Measurements from ENCODE around the gene NSA2. TPM values are rescaled to one million over a fixed set of nuclear protein-coding genes. Genes with fewer than 3 reads are reported as not detected.

Gene NSA2
- total RNA-seq, 1 experiment from 2014 or later = 108 TPM

GRCh38 chr5:74778609-74779008 is 11.6 kb downstream of the NSA2 start:
- ChIA-PET RAD21 (ENCODE audit: low non-redundant PET in 1 of 2, low total read pairs in 2 of 2, uncharacterized antibody in 2 of 2, unreplicated experiment in 2 of 2) (no interaction called here), POLR2A (no interaction called here), CTCF (no interaction called here)
- no peak overlapping the region for H3K9ac ChIP-seq (ENCODE audit: low read length)
- H3K27ac ChIP-seq (ENCODE audit: low read depth, low read length) = no peak overlapping the region
- intact Hi-C loops (cut with micrococcal nuclease) = no loop called here
- ATAC-seq = no peak
- no TSS peak for BruUV-seq (replicated peaks)
- no peak for DNase-seq (ENCODE audit: low read depth, low spot score)
- H2AFZ ChIP-seq (ENCODE audit: low read depth, low read length, poor library complexity, severe bottlenecking) = no peak overlapping the region
- H3K9me3 ChIP-seq (ENCODE audit: control insufficient read depth in 1 of 2, insufficient read depth in 1 of 2, low read depth in 1 of 2, low read length in 2 of 2) = no peaks in the 10 kb centered on the region
- H3K4me1 ChIP-seq (ENCODE audit: control insufficient read depth in 1 of 2, insufficient read depth in 2 of 2, low read length in 2 of 2) = no peaks in the 10 kb centered on the region
- no peaks in the 10 kb centered on the region for H3K9me2 ChIP-seq (ENCODE audit: insufficient read depth)
- H4K20me1 ChIP-seq (ENCODE audit: insufficient read depth) = no peaks in the 10 kb centered on the region
- H3K79me2 ChIP-seq (ENCODE audit: insufficient read depth, low read length) = no peaks in the 10 kb centered on the region
- H3K27me3 ChIP-seq (ENCODE audit: insufficient read depth, low read length) = no peaks in the 10 kb centered on the region
- no peak overlapping the region for H3K4me3 ChIP-seq (replicated peaks in 1 of 2; ENCODE audit: low read depth in 1 of 2, low read length in 2 of 2)
- no peak overlapping the region for H3K4me2 ChIP-seq (ENCODE audit: low read length)
- H3K36me3 ChIP-seq (ENCODE audit: control insufficient read depth in 1 of 2, insufficient read depth in 2 of 2, low read length in 2 of 2) = peaks cover 14 to 43% of the 10 kb centered on the region in 2 experiments; a peak in 3 of 4 replicates
- TF ChIP-seq SP1 (IDR thresholded peaks at IDR 0.05; ENCODE audit: low read depth) (no peak), YY1 (IDR thresholded peaks at IDR 0.05; ENCODE audit: extremely low read depth, insufficient replicate concordance, low read depth, low read length) (no peak), POLR2AphosphoS5 (IDR thresholded peaks at IDR 0.05; ENCODE audit: low read depth, low read length) (no peak), ZNF274 (IDR thresholded peaks at IDR 0.05; ENCODE audit: low read depth, low read length) (no peak), SRF (IDR thresholded peaks at IDR 0.05; ENCODE audit: low read depth) (no peak), ELF1 (IDR thresholded peaks at IDR 0.05; ENCODE audit: borderline replicate concordance, low read depth) (no peak), FOSL1 (IDR thresholded peaks at IDR 0.05; ENCODE audit: low read depth) (no peak), MAX (IDR thresholded peaks at IDR 0.05) (no peak), CEBPB (IDR thresholded peaks at IDR 0.05; ENCODE audit: low read depth) (no peak), EGR1 (IDR thresholded peaks at IDR 0.05; ENCODE audit: low read depth) (no peak), SIN3A (IDR thresholded peaks at IDR 0.05; ENCODE audit: low read depth) (no peak), EZH2phosphoT487 (IDR thresholded peaks at IDR 0.05; ENCODE audit: borderline replicate concordance) (no peak)

GRCh38 chr5:74786851-74787250 is 19.8 kb downstream of the NSA2 start:
- Histone ChIP-seq H3K4me2 (ENCODE audit: low read length) (no peak overlapping the region), H3K79me2 (ENCODE audit: insufficient read depth, low read length) (no peaks in the 10 kb centered on the region), H2AFZ (ENCODE audit: low read depth, low read length, poor library complexity, severe bottlenecking) (no peak overlapping the region), H3K9me3 (ENCODE audit: control insufficient read depth in 1 of 2, insufficient read depth in 1 of 2, low read depth in 1 of 2, low read length in 2 of 2) (no peaks in the 10 kb centered on the region), H3K27me3 (ENCODE audit: insufficient read depth, low read length) (no peaks in the 10 kb centered on the region), H3K4me3 (replicated peaks in 1 of 2; ENCODE audit: low read depth in 1 of 2, low read length in 2 of 2) (no peak overlapping the region), H3K9me2 (ENCODE audit: insufficient read depth) (no peaks in the 10 kb centered on the region), H3K4me1 (ENCODE audit: control insufficient read depth in 1 of 2, insufficient read depth in 2 of 2, low read length in 2 of 2) (no peaks in the 10 kb centered on the region), H3K9ac (ENCODE audit: low read length) (no peak overlapping the region), H3K27ac (ENCODE audit: low read depth, low read length) (no peak overlapping the region), H4K20me1 (ENCODE audit: insufficient read depth) (no peaks in the 10 kb centered on the region), H3K36me3 (ENCODE audit: control insufficient read depth in 1 of 2, insufficient read depth in 2 of 2, low read length in 2 of 2) (peaks cover 2% of the 10 kb centered on the region in 2 experiments; a peak in 2 of 4 replicates)
- POLR2A ChIA-PET = no interaction called here
- DNase-seq (ENCODE audit: low read depth, low spot score) = no peak
- intact Hi-C loops (cut with micrococcal nuclease) = no loop called here
- no peak for ATAC-seq
- BruUV-seq (replicated peaks) = no TSS peak
- CTCF ChIA-PET = no interaction called here
- TF ChIP-seq CTCF (IDR thresholded peaks at IDR 0.05 in 2 of 3, conservative IDR thresholded peaks at IDR 0.05 in 1 of 3; ENCODE audit: borderline replicate concordance in 1 of 3, insufficient read depth in 1 of 3, low read depth in 2 of 3, low read length in 2 of 3) (no peak), EZH2 (IDR thresholded peaks at IDR 0.05) (no peak), ZFX (IDR thresholded peaks at IDR 0.05) (no peak), POLR2A (IDR thresholded peaks at IDR 0.05; ENCODE audit: borderline replicate concordance, extremely low read depth, insufficient read depth, insufficient read length) (no peak), EGR1 (IDR thresholded peaks at IDR 0.05; ENCODE audit: low read depth) (no peak), RAD21 (IDR thresholded peaks at IDR 0.05; ENCODE audit: low read depth) (no peak), POLR2AphosphoS5 (IDR thresholded peaks at IDR 0.05; ENCODE audit: low read depth, low read length) (no peak), ATF3 (IDR thresholded peaks at IDR 0.05) (no peak)
- RAD21 ChIA-PET (ENCODE audit: low non-redundant PET in 1 of 2, low total read pairs in 2 of 2, uncharacterized antibody in 2 of 2, unreplicated experiment in 2 of 2) = no interaction called here

Measured in HCT116 (cell line).